T-helper 2 cell (primary cell): ENCODE measurements around the gene PCNX2.
A peak's percentile ranks its signal among the peaks of the same experiment; 100 is the strongest.
"Not testable (repeated sequence)": the region's sequence is repeated elsewhere in the genome, so short reads cannot be mapped to it uniquely, and the experiment has no call there.

Experiments
- DNase-seq, 5 experiments: peaks; one replicate each; pipeline versions ENCODE4 v3.0.0 to v3.0.0-alpha.2; 2012 to 2022

PCNX2 gene

GRCh38 chr1:233042834-233043233 is 252.7 kb downstream of the PCNX2 start:
- DNase-seq = no peak

DNA sequence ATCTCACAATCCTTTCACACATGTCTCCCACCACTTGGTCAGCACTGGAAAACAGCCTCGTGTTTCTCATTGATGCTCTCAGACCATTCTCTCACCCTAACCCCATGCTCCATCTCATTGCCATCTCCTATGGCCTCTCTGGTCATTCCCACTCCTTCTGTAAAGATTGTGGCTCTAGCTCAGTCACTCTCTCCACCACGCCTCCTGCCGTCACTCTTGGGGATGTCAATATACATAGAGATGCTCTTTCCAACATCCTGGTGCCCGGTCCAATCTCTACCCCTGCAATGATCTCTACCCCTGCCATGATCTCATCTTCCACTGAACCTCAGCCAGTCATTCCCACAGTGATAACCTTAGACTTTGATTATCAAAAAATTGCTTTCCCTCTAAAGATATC is 255.0 kb downstream of the PCNX2 start:
- DNase-seq = no peak

DNA sequence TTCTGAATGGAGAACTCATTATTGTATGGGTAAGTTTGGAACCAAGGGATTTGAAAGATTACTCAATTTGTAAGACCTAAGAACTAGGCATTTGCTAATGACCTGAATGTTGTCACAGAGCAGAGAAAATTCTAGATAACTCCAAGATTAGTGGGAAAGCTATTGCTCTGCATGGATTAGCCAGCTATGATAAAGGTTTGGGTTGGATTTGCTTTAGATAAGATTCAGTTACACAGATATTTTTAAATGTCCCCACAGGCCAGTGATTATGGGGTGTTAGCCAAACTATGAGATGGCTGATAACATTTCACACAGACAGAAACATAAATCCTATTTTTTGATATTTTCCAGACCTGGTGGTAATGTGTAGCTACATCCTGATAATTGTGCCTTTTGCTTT is 256.9 kb downstream of the PCNX2 start:
- DNase-seq = no peak

GRCh38 chr1:233037843-233038242 is 257.7 kb downstream of the PCNX2 start:
- no peak for DNase-seq

- no peak for DNase-seq
Observed at GRCh38 chr1:233034836-233035235, 260.7 kb downstream of the PCNX2 start.

- DNase-seq = no peak
Observed at GRCh38 chr1:233033361-233033760, 262.2 kb downstream of the PCNX2 start.

GRCh38 chr1:233032916-233033315 is 262.6 kb downstream of the PCNX2 start:
- DNase-seq = no peak

GRCh38 chr1:233031521-233031920 is 264.0 kb downstream of the PCNX2 start:
- no peak for DNase-seq

GRCh38 chr1:233027046-233027445 is 268.5 kb downstream of the PCNX2 start:
- DNase-seq = no peak

DNA sequence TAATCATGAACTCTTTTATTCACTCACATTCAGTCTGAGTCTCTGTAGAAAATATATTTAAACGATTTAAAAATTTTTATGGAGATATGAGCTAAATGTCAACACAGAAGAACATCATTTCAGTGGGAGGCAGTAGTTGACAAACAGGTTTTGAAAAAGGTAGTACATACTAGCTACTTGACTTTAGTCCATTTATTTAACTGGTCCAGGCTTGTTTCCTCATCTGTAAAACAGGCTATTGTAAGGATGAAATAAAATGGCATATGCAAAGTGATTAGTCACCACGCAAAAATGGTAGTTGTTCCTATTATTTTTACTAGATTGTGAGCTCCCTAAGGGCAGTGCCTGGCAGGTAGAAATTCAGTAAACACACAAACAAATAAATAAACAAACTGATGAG is 270.0 kb downstream of the PCNX2 start:
- no peak for DNase-seq

DNA sequence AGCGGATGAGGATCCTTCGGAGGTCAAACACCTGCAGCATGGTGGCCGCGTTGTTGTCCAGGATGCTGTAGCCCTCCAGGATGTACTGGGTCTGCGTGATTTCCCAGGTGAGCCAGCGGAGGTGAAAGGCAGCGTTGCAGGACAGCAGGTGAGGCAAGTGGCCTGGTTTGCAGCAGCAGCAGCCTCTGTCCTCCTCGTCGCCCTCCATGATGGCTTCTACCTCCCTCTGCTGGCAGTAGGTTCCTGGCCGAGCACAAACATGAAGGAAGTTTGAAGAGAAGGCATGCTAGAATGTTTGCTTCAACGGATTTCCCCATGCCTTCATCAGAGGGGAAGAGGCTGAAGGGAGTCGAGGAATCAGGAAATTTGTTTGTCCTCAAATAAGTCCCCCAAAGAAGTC is 270.4 kb downstream of the PCNX2 start:
- peak in 1 of 5 experiments; percentile 20 for DNase-seq

DNA sequence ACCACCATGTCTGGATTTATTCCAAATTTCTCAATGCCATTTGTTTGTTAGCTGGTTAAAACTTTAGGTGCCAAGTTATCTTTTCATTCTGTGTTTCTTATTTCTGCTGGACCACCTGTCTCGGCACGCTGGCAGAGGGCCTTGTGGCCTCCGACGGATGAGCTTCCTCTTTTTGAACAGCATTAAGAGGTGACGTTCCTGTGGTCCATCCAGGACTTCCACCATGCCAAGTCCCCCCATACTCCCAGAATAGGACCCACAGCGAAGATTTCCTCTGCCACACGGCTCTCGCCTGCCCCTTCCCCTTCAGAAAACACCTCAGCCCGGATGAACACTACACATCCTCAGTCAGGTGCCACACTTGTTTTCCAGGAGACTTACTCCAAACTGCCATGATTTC is 271.3 kb downstream of the PCNX2 start:
- DNase-seq = no peak

DNA sequence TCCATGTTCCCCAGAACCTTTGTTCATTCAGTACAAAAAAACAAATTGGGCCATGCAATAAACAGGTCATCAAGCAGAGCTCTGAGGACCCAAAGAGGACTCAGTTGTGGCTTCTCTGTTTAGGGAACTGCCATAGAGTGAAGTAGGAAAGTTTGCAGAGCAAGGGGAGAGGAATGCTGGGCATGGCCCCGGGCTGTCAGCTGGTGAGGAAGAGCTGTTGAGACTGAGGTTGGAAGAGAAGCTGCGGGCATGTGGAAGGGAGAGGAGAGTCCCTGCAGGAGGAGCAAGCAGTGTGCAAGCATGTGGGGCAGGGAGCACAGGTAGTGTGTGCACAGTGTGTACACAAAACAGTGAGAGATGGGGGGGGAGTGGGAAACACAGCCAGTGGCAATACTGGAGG is 273.3 kb downstream of the PCNX2 start:
- no peak for DNase-seq

DNA sequence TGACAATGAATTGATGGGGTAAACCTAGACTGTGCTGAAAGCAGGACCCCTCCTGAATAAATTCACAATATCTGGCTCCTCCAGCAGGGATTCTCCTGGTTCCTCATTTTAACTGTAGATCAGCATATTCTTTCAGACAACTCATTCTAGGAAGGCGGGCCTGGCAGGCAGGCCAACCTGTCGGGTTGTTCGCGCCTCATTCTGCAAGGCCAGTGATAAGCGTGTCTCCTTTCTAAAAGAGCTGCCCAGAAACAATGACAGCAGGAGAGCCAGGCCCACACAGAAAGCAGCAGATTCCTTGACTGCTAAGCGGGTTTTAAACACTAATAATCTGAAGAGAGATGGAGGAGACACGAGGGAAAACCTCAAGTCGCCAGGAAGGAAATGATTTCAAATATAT is 275.1 kb downstream of the PCNX2 start:
- no peak for DNase-seq

GRCh38 chr1:233019778-233020325 is 275.7 kb downstream of the PCNX2 start:
- no peak for DNase-seq

GRCh38 chr1:233019083-233019482 is 276.4 kb downstream of the PCNX2 start:
- DNase-seq = no peak

DNA sequence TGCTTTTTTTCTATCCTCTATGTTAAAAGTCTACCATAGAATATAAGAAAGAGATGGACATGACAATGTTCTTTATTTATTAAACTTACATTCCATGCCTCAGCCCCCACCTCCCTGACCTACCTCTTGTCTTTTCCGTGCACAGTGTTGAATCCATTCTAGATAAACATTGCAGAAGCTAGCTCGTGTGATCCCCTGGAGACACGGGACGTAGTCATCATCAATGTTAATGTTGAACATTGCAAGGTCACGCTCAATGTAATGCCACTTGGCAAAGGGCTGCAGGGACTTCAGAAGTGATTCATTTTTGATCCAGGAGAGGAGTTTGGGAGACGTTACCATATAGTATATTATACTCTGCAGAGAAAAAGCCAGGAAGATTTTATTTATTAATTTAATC is 278.7 kb downstream of the PCNX2 start:
- no peak for DNase-seq

- peak in 1 of 5 experiments; percentile 68 for DNase-seq
Observed at GRCh38 chr1:233015965-233016364, 279.6 kb downstream of the PCNX2 start.

DNA sequence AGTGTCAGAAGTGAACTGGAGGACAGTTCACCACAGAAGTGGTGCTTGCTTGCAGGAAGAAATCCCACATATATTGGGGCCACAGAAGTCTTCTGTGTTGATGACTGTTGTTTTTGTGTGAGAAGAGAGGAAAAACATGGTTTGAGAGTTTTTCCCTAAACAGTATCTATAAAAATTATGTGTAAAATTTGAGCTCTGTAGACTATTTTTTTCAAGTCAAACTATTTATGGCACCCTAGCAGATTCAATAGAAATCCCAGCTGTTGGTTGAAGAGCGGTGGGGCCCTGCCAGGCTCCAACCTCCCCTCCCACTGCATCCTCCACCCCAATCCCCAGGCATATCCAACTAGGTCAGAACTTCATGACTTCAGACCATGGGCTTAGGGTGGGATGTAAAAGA is 283.5 kb downstream of the PCNX2 start:
- DNase-seq = no peak

GRCh38 chr1:233010146-233010545 is 285.4 kb downstream of the PCNX2 start:
- no peak for DNase-seq

DNA sequence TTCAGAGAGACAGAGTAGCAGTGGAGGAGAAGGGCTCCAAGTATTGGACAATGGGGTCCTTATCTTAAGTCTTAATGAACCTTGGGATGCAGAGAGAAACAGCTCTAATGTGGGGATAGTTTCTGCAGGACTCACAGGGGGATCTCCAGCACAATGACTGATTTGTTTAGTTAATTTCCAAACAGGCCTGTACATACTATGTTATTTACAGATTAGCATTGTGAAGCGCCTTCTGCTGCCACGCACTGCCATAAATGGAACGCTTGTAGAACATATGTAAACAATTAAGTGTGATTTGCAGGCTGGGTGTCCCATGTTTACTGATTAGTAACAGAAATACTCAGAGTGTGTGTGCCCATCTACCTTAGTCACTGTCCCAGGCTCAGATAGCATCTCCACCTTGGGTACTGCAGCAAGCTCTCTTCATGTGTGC is 289.0 kb downstream of the PCNX2 start:
- DNase-seq = no peak

GRCh38 chr1:233006108-233006507 is 289.4 kb downstream of the PCNX2 start:
- DNase-seq = no peak

GRCh38 chr1:233005703-233006102 is 289.8 kb downstream of the PCNX2 start:
- DNase-seq = no peak

- DNase-seq = no peak
Observed at GRCh38 chr1:233005156-233005555, 290.4 kb downstream of the PCNX2 start.

- DNase-seq = no peak
Observed at GRCh38 chr1:233004451-233004850, 291.1 kb downstream of the PCNX2 start.

GRCh38 chr1:233003638-233004037 is 291.9 kb downstream of the PCNX2 start:
- not testable (repeated sequence) for DNase-seq
